Stromal cell of bone marrow (primary cell): Measurements from ENCODE around the gene ADA.

Source experiments
- DNase-seq: peaks from one replicate; pipeline ENCODE4 v3.0.0-alpha.2; 2012; ENCODE audit warnings: low read depth

ADA gene

DNA sequence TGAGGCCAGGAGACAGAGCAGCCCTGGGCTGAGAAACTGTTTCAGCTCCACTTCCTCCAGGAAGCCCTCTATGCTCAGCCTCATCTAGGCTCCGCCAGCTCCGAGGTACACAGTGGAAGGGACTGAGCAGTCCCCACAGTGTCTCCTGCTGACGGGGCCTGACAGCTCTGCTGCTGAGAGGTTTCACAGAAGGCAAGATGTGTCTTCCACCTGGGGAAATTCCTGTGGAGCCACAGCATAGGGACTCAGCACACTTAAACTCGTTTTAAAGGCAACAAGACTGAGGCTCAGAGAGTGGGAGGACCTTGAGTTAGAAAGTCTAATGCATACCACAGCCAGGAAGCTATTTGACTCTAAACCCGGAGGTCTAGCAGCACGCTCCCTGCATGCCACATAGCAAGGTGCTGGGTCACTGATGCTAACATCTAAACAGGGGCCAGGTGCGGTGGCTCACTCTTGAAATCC is 6.8 kb downstream of the ADA start:
- DNase-seq, result no peak

DNA sequence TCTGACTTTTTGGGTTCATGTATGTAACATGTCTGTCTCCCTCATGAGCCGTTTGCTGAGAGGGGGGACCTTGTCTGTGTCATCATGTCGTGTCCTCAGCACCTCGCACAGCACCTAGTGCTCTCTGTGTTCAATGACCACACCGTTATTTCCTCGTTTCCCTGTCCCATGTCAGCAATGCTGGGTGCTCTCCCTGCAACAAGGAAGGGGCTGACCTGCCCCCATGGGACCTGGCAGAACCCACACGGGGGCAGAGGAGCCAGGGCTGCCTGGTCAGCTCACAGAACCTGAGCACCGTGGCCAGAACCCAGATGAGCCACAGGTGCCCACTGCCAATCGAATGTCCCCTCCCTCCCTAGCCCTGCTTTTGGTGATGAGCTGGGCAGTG is 7.3 kb downstream of the ADA start:
- DNase-seq, result no peak

DNA sequence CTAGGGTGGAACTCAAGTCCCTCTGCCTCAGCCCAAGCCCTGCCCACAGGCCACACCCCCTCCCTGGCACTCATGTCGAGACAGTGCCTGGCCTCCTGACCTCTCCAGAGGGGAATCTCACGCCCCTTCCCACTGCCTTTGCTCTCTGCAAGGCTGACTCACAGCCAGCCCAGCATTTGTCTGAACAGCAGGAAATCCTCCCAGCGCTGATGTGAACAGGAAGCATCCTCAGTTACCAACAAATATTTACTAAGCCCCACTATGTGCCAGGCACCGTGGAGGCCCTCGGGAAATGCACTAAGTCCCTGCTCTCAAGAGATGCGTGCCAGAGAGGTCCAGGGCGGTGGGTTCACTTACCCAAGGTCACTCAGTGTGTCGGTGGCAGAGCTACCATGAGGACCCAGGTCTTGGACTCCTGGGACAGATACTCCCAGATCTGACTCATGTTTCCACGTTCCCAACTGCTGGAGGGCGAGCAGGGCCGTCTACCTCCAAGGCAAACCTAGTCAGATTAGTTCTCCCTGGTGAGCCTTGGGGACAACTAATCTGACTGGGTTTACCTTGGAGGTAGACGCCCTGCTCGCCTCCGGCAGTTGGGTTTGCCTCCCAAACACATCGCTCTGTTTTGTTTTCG is 7.8 kb downstream of the ADA start:
- DNase-seq, result peak; percentile 66

DNA sequence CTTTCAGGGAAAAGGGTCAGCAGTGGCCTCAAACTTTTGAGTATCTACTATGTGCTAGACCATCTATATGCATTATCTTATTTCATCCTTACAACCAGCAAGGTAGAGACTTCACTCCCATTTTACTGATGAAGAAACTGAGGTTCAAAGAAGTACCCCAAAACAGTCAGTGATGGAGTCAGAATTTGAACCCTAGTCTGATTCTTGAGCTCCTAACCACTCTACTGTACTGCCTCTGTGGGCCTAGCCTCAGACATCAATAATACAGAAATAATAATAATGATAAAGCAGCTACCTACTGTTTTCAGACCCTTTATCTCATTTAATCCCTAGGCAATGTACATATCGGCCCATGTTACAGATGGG is 8.4 kb downstream of the ADA start:
- DNase-seq, result no peak

DNA sequence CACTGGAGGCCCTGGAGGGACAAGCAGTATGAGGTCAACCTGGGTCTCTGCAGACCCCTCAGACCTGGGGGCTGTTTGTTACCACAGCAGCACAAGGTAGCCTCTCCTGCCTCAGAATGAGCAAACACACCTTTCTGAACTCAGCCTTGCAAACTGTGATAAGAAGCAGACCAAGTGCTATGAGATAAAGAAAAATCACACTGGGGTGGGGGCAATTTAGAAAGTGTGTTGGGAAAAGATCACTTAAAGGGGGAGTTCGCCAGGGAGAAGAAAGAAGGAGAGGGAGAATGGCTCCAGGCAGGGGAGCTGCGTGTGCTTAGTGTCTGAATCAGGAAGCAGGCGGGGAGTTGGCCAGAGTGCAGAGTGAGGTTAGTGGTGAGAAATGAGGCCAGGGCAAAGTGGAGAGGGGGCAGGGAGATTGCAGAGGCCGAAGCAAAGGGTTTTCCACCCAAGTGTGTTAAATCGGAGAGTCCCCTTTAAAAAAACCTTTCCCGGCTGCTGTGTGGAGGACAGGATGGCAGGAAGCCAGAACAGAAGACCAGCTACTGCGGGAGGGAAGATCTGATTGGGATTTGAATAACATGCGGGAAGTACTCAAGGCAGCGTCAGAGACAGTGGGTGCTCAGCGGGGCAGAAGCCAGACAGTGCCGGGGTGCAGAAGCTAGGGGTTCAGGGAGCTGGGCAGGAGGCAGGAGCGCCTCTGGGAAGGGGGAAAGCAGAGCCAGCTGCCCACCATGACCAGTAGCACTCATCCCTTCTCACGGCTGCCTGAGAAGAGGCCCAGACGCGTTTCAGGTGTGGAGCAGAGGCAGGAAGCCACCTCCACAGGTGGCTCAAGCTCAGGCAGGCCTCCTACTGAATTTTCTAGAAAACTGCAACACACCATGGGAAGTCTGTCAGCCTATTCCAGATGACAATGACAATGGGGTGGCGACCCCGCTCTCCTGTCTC is 9.0 kb downstream of the ADA start:
- peak; percentile 77 for DNase-seq

DNA sequence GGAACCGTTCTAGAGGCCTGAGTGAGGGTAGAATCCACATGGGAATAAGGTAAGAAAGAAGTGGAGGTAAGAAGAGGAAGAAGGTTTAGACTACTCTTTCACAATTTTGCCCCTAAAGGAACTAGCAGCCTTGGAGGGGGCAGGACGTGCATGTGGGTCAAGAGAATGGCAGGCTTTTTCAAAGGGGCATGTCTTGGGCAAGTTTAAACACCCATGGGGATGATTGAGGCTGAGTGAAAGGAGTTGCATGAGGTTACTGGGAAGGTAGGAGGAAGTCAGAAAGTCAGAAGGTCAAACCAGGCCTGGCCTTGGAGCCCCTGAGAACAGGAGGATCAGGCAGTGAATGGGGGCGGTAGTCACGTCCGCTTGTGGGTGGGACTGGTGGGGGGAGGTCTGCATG is 10.2 kb downstream of the ADA start:
- DNase-seq, result no peak

DNA sequence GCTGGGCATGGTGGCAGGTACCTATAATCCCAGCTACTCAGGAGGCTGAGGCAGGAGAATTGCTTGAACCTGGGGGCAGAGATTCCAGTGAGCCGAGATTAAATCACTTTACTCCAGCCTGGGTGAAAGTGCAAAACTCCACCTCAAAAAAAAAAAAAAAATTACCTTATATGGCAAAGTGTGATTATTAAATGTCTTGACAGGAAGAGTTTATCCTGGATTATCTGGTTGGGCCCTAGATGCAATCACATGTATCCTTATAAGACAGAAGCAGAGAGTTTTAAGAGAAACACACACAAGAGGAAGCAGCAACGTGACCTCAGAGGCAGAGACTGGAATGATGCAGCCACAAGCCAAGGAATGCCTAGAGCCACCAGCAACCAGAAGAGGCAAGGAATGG is 11.0 kb downstream of the ADA start:
- DNase-seq, result no peak

DNA sequence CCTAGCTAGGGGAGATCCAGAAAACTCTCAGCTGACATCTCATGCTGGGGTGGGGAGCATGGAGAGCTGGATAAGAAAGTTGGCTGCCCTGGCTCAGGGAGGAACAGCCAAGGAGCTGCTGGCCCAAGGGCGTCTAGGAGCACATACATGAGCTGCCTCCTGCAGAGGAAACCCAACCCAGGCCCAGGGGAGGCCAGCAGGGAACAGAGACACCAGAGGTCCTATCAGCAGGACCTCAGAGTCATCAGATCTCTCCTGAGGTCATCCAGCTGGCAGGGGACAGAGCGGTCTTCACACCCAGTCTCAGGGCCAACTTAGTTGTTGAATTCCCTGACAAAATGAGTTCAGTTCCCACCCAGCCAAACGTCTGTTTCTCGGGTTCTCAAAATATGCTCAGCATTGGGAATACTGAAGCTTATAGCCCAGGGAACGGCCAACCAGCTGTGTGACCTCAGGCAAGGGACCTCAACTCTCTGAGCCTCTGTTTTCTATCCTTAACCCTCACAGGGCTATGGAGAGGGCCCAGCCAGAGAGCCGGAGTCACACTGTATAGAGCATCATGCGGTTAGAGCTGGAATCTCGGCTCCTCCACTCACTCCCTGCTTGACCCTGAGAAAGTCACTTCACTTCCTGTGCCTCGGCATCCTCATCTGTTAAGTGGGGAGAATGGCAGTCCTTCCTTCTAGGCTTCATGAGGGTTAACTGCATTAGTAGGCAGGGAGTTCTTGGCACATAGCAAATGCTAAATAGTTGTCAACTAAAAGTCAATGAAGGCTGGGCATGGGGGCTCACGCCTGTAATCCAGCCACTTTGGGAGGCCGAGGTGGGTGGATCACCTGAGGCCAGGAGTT is 13.8 kb downstream of the ADA start:
- no peak for DNase-seq

DNA sequence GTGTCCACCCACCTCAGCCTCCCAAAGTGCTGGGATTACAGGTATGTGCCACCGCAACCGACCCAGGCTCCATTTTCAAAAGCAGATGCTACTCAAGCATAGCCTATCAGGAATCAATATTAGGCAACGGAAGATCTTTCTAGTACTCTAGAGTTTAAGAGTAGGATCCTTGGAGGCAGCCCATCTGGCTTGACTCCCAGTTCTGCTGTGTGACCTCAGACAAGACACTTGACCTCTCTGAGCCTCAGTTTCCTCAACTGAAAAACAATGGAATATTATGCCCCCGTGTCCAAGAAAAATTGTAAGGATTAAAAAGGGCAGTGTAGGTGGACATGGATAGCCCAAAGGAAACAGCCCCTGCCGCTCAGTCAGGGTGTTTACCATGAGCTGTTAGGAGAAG is 14.5 kb downstream of the ADA start:
- no peak for DNase-seq

DNA sequence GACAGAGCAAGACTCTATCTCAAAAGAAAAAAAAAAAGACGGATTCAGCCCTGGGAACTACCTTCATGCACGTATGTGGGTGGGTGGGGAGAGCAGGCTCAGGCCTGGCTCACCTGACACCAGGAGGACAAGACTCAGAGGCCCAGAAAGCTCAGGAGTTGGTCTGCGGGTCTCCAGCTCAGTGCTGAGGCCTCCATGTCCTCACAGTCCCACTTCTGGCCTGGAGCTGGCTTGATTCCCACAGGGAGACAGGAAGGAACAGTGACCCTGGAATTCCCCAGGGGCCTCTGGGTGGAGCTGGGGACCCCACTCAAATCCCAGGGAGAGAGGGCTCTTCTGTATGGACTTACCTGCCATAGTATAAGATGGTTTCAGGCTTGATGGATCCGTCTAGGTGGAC is 15.6 kb downstream of the ADA start:
- no peak for DNase-seq

DNA sequence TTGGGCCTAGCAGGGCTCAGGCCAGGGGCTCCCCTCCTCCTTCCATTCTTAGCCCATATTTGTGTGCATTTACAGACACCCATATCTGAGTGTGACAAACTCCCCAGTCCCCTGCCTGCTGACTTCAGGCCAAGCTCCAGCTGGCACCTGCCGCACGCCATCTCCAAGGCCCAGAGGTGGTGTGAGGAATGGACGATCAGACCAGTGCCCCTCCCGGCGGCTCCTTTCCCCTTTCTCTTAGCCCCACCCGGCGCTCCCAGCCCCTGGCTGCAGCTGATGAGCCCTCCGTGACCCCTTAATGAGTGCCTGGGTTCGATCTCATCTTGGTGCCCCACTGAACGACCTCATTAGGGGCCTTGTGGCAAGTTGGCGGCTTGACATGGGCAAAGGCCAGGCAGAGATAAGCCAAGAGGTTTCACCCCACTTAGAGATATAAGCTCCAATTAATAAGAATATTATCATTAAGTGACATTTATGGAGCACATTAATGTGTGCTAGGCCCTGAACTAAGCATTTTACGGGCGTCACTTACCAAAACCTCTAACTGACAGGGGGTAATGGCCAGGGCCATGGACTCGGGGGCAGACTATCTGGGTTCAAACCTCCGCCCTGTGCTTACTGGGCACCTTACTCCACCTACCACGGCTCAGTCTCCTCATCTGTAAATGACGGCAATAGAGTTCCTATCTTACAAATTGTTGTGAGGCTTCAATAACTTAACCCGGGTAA is 17.5 kb downstream of the ADA start:
- no peak for DNase-seq

DNA sequence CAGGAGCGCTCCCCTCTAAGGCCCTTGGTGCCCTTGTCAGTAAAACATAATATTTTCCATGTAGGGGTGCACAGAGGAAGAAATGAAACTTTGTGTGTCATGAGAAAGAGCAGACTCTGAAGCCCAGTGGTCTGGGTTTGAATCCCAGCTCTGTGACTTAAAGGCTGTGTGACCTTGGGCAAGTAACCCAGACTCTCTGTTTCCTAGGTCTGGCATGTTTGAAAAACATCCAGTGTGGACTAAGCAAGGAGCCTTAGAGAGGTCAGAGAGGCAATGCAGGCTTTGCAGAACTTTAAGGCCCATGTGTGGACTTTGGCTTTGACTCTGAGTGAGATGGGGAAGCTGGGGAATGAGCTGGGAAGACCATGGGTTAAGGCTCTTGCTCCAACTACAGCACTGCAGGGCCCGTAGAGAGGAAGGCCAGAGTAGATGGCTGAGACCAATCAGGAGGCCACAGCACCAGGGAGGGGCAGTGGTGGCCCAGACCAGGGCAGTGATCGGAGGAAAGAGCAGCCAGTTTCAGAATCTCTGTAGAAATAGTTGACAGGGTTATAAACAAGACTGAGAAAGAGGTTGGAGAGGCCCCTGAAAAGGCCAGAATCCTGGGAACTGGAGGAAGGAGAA is 18.2 kb downstream of the ADA start:
- DNase-seq, result no peak

DNA sequence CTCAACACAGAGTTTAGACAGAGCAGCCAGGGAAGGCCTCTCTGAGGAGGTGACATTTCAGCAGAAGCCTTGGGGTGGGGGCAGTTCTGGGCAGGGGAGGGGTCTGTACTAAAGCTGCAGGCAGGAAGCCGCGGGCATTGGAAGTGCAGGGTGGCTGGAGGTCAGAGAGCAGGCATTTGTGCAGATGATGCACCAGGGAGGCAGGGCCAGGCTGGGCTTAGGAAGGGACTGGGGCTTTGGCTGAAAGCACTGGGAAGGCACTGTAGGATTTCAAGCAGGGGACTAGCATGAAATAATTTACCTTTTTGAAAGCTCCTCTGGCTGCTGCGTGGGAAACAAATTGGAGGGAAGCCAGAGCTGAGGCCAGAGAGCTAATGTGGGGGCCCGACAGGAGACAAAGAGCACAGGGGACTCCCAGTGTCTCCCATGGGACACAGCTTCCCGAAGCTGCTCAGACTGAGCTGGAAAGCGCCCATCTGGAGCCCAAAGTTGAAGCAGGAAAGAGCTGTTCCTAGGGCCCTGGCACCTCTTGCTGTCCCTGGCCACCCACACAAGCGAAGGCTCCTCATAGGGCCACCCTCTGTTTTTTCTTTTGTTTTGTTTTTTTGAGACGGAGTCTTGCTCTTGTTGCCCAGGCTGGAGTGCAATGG is 19.3 kb downstream of the ADA start:
- no peak for DNase-seq

DNA sequence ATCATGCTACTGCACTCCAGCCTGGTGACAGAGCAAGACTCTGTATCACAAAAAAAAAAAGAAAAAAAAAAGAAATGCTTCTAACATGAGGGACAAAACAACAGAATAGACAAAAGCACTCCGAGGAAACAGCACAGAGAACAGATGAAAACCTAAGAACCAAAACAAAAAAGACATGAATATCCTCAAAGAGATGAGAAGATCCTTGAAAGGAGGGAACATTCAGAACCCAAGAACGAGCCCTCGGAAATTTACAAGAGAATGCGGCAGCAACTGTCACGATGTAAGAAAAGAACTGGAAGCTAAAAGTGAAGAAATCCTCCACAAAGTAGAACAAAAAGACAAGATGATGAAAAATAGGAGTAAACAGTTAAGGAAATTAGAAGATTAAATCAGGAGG is 21.2 kb downstream of the ADA start:
- DNase-seq, result no peak

DNA sequence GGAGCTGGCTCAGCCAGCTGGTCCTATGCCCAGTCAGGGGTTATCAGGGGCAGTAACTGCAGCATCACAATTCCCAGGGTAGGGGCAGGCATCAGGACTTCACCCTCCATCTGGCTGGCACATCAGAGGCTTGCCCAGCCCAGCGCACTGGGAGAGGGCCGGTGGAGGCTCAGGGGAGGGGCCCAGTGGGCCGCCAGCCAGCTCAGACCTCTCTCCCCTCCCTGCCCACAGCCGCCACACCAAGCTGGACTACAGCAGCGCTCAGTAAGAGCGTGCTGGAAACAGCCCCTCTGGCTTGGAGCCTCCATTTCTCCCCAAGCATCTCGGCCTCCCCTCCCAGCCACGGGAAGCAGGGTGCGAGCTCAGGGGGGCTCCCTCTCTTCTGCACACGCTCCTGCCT is 22.0 kb downstream of the ADA start:
- no peak for DNase-seq

DNA sequence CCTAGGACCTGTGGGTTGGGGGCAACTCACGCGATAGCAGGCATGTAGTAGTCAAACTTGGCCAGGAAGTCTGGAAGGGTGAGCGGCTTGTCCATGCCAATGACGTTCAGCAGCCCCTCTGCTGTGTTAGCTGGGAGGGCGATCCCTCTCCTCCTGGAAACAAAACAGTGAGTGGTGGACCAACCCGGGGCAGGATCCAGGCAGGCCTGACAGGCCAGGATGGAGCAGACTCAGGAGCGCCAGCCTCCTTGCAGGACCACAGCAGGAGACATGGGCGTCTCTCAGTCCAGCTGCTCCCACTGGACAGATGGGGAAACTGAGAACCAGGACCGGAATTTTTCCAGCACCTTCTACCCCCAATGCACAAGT is 22.5 kb downstream of the ADA start:
- no peak for DNase-seq

DNA sequence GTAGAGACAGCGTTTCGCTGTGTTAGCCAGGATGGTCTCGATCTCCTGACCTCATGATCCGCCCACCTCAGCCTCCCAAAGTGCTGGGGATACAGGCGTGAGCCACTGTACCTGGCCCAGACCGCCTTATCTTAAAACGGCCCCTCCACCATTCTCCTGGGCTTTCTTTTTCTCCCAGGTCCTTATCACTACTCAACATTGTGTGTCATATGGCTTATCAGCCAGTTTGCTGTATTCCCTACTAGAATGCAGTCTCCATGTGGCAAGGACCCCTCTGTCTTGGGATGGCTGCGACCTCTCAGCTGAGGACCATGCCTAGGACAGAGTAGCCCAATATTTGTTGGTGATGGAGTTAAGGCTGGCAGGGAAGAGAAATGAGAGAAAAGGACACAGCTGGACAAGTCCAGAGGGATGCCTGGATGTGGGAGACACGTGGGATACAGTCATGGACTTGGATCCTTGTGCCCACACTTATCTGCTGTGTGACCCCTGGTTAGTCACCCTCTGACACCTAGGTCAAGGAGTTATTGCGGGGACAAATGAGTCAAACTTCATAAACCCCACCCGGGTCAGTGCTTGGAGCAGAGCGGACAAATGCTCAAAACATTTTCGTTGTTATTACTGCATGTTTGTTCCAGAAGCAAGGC is 24.0 kb downstream of the ADA start:
- no peak for DNase-seq

DNA sequence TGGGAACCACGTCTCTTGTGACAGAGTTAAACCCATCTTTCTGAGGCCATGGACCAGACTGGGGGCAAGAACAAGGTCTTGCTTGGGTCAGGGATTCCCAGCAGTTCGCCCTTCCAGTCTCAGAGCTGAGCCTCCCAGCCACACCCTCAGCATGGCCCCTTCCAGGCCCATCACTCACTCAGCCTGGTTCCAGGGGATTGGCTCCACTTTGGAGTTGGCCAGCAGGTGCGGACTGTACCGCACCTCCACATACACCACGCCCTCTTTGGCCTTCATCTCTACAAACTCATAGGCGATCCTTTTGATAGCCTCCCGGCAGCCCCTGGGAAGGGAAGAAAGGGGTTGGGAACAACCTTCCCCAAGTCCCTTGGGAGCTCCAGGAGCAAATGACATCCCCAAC is 25.2 kb downstream of the ADA start:
- no peak for DNase-seq

DNA sequence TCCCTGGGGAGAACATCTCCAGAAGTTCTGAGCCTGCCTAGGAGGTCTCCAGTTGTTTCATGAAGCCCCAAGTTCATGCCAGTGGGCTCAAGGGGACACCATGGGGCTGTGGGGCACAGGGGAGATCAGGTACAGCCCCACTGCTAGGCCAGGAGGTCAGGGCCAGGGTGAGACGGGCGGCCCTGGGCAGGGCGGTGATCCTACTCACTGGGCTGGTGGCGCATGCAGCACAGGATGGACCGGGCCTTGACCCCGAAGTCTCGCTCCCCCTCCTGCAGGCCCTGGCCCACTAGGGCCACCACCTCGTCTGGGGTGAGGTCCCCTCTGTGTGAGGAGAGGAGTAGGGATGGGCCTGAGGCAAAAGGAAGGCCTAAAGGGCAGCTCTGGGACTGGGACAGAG is 26.1 kb downstream of the ADA start:
- no peak for DNase-seq

DNA sequence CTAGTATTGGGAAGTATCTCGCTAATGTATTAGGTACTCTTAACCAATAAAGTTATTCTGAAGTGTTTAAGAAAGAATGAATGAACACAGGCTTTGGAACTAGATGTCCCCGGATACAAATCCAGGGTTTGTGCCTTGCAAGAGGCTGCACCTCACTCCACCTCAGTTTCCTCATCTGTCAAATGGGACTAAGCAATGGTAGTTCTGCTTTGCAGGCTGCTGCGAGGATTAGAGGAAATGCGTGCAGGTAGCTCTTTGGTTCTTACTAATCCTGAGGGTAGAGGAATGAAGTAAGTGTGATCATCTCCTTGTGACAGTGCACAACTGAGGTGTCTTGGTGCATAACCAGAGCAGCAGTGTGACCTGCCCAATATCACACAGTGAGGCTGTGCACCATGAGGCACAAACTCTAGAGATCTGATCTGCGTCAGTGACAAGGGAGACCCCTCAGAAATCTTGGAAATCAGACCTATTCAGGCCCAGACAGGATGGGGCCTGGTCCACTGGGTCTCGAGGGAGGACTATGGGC is 26.7 kb downstream of the ADA start:
- DNase-seq, result no peak
